Suprapubic skin (tissue), 3 donors: ENCODE results near the gene SDCBP2.

Source experiments
- EP300 ChIP-seq: sonication (generic); formaldehyde crosslinking; IDR thresholded peaks from one replicate; pipeline ENCODE4 v1.6.1; 2017; ENCODE audit warnings: antibody characterized with exemption
- POLR2A ChIP-seq, 2 donors: fragments of 450-650 bp; IDR thresholded peaks; one replicate each; pipeline ENCODE4 v1.6.1; 2017; ENCODE audit warnings: antibody characterized with exemption in 2 of 2, mild to moderate bottlenecking in 2 of 2, moderate library complexity in 2 of 2
- TF ChIP-seq, protein P1 (sequence below), 2 donors: fragments of 200-600 bp in 1 of 2; fragments of 450-650 bp in 1 of 2; sonication (generic) in 1 of 2; IDR thresholded peaks; one replicate each; pipeline ENCODE4 v1.5.1; 2016 to 2019; ENCODE audit warnings: antibody characterized with exemption in 2 of 2, mild to moderate bottlenecking in 1 of 2, moderate library complexity in 1 of 2

- TF ChIP-seq, protein P1, sequence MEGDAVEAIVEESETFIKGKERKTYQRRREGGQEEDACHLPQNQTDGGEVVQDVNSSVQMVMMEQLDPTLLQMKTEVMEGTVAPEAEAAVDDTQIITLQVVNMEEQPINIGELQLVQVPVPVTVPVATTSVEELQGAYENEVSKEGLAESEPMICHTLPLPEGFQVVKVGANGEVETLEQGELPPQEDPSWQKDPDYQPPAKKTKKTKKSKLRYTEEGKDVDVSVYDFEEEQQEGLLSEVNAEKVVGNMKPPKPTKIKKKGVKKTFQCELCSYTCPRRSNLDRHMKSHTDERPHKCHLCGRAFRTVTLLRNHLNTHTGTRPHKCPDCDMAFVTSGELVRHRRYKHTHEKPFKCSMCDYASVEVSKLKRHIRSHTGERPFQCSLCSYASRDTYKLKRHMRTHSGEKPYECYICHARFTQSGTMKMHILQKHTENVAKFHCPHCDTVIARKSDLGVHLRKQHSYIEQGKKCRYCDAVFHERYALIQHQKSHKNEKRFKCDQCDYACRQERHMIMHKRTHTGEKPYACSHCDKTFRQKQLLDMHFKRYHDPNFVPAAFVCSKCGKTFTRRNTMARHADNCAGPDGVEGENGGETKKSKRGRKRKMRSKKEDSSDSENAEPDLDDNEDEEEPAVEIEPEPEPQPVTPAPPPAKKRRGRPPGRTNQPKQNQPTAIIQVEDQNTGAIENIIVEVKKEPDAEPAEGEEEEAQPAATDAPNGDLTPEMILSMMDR (IDR thresholded peaks at IDR 0.05): no peak
- no peak for TF ChIP-seq POLR2A (IDR thresholded peaks at IDR 0.05)
- no peak for TF ChIP-seq EP300
These were observed 62.6 kb downstream of the SDCBP2 start, which contains the start of gene SNPH for GRCh38 chr20:1266167-1266973.
